Skeletal muscle cell (primary cell): ENCODE results near the gene ZNF611.
"Not testable (repeated sequence)": the region's sequence is repeated elsewhere in the genome, so short reads cannot be mapped to it uniquely, and the experiment has no call there.

Experiments used
- DNase-seq: peaks from one replicate; pipeline ENCODE4 v3.0.0-alpha.2; 2010; ENCODE audit warnings: low read depth
- H3K4me3 ChIP-seq: 2 replicates; pipeline ENCODE4 v1.5.1; 2011; ENCODE audit warnings: low read depth, mild to moderate bottlenecking, control low read depth, low read length, moderate library complexity

ZNF611 gene

GRCh38 chr19:52722062-52723003 lies 12.5 kb downstream of the ZNF611 start:
- DNase-seq: peak; percentile 24
- H3K4me3 ChIP-seq: no peak overlapping the region

- not testable (repeated sequence) for H3K4me3 ChIP-seq
Measured at GRCh38 chr19:52720541-52720940, 14.3 kb downstream of the ZNF611 start.

GRCh38 chr19:52716522-52716921 lies 18.3 kb downstream of the ZNF611 start:
- no peak for DNase-seq

More at GRCh38 chr19:52720541-52720940, 14.3 kb downstream of the ZNF611 start:
- not testable (repeated sequence) for DNase-seq

GRCh38 chr19:52715902-52716301 lies 18.9 kb downstream of the ZNF611 start:
- DNase-seq: not testable (repeated sequence)

More at GRCh38 chr19:52716522-52716921, 18.3 kb downstream of the ZNF611 start:
- H3K4me3 ChIP-seq: no peak overlapping the region

GRCh38 chr19:52715330-52715729 lies 19.5 kb downstream of the ZNF611 start:
- not testable (repeated sequence) for DNase-seq, H3K4me3 ChIP-seq

More at GRCh38 chr19:52715902-52716301, 18.9 kb downstream of the ZNF611 start:
- H3K4me3 ChIP-seq: not testable (repeated sequence)

GRCh38 chr19:52713051-52713450 lies 21.8 kb downstream of the ZNF611 start:
- H3K4me3 ChIP-seq, DNase-seq: not testable (repeated sequence)

- DNase-seq, H3K4me3 ChIP-seq: not testable (repeated sequence)
Measured at GRCh38 chr19:52711661-52712060, 23.2 kb downstream of the ZNF611 start.

- H3K4me3 ChIP-seq: no peak overlapping the region
- no peak for DNase-seq
Measured at GRCh38 chr19:52710538-52710937, 24.3 kb downstream of the ZNF611 start.

- H3K4me3 ChIP-seq, DNase-seq: not testable (repeated sequence)
Measured at GRCh38 chr19:52705615-52706014, 29.2 kb downstream of the ZNF611 start.

GRCh38 chr19:52703917-52704316 lies 30.9 kb downstream of the ZNF611 start:
- H3K4me3 ChIP-seq: no peak overlapping the region

GRCh38 chr19:52700673-52701072 lies 34.2 kb downstream of the ZNF611 start:
- no peak overlapping the region for H3K4me3 ChIP-seq
- no peak for DNase-seq

More at GRCh38 chr19:52703917-52704316, 30.9 kb downstream of the ZNF611 start:
- no peak for DNase-seq

GRCh38 chr19:52699555-52699954 lies 35.3 kb downstream of the ZNF611 start:
- H3K4me3 ChIP-seq, DNase-seq: not testable (repeated sequence)

- H3K4me3 ChIP-seq: no peak overlapping the region
Measured at GRCh38 chr19:52695996-52696395, 38.8 kb downstream of the ZNF611 start.

GRCh38 chr19:52694921-52695320 lies 39.9 kb downstream of the ZNF611 start:
- no peak overlapping the region for H3K4me3 ChIP-seq
- no peak for DNase-seq

More at GRCh38 chr19:52695996-52696395, 38.8 kb downstream of the ZNF611 start:
- no peak for DNase-seq

- H3K4me3 ChIP-seq, DNase-seq: not testable (repeated sequence)
Measured at GRCh38 chr19:52694281-52694680, 40.6 kb downstream of the ZNF611 start.

GRCh38 chr19:52692431-52693008 lies 42.3 kb downstream of the ZNF611 start:
- H3K4me3 ChIP-seq: no peak overlapping the region
- no peak for DNase-seq

GRCh38 chr19:52691737-52692136 lies 43.1 kb downstream of the ZNF611 start:
- H3K4me3 ChIP-seq: no peak overlapping the region
- no peak for DNase-seq

- peak overlapping the region; percentile 59 for H3K4me3 ChIP-seq
- no peak for DNase-seq
Measured at GRCh38 chr19:52691215-52691610, 43.6 kb downstream of the ZNF611 start.

GRCh38 chr19:52690369-52691214 lies 44.3 kb downstream of the ZNF611 start:
- peak; percentile 66 for DNase-seq
- peak overlapping the region; percentile 59 for H3K4me3 ChIP-seq
